GM12865 (cell line): ENCODE measurements around the gene BDH1.

Source experiments
- DNase-seq: peaks from one replicate; pipeline ENCODE4 v3.0.0; 2010; ENCODE audit warnings: low read depth
- H3K4me3 ChIP-seq: 2 replicates; pipeline ENCODE4 v1.5.1; 2011; ENCODE audit warnings: mild to moderate bottlenecking, low read depth, low read length, control low read depth
- TF ChIP-seq, protein P1 (sequence below): IDR thresholded peaks from 2 replicates; pipeline ENCODE4 v1.5.1; 2011; ENCODE audit warnings: low read length, control low read depth, low read depth, inconsistent platforms; ENCODE audit not compliant: insufficient read depth; ENCODE audit errors: missing control alignments

BDH1 gene

GRCh38 chr3:197460639-197461038 lies 95.1 kb downstream of the BDH1 start:
- no peak overlapping the region for H3K4me3 ChIP-seq
- no peak for DNase-seq
- TF ChIP-seq, protein P1, sequence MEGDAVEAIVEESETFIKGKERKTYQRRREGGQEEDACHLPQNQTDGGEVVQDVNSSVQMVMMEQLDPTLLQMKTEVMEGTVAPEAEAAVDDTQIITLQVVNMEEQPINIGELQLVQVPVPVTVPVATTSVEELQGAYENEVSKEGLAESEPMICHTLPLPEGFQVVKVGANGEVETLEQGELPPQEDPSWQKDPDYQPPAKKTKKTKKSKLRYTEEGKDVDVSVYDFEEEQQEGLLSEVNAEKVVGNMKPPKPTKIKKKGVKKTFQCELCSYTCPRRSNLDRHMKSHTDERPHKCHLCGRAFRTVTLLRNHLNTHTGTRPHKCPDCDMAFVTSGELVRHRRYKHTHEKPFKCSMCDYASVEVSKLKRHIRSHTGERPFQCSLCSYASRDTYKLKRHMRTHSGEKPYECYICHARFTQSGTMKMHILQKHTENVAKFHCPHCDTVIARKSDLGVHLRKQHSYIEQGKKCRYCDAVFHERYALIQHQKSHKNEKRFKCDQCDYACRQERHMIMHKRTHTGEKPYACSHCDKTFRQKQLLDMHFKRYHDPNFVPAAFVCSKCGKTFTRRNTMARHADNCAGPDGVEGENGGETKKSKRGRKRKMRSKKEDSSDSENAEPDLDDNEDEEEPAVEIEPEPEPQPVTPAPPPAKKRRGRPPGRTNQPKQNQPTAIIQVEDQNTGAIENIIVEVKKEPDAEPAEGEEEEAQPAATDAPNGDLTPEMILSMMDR = no peak

- TF ChIP-seq, protein P1 = no peak
- no peak overlapping the region for H3K4me3 ChIP-seq
- no peak for DNase-seq
Observed at GRCh38 chr3:197460002-197460401, 95.8 kb downstream of the BDH1 start.
